Choroid plexus epithelial cell (primary cell): ENCODE results near the gene RECK.
"Not testable (repeated sequence)": the region's sequence is repeated elsewhere in the genome, so short reads cannot be mapped to it uniquely, and the experiment has no call there.

Experiments
- DNase-seq: peaks from one replicate; pipeline ENCODE4 v3.0.0-alpha.2; 2010; ENCODE audit warnings: low read depth
- H3K4me3 ChIP-seq: 2 replicates; pipeline ENCODE4 v1.5.1; 2011; ENCODE audit warnings: low read depth, mild to moderate bottlenecking, control low read depth, low read length, moderate library complexity
- CTCF ChIP-seq: conservative IDR thresholded peaks from 2 replicates; pipeline ENCODE4 v1.5.1; 2011; ENCODE audit warnings: low read depth, mild to moderate bottlenecking, control low read depth, inconsistent platforms, low read length, moderate library complexity

Gene RECK

DNA sequence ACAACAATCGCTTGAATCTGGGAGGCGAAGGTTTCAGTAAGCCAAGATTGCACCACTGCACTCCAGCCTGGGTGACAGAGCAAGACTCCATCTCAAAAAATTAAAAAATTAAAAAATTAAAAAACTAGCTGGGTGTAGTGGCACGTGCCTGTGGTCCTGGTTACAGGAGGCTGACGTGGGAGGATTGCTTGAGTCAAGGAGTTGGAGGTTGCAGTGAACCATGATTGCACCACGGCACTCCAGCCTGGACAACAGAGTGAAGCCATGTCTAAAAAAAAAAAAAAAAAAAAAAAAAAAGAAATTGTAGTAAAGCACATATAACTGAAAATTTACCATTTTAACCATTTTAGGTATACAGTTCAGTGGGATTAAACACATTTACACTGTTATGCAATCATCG is 119.4 kb downstream of the RECK start:
- no peak for TF ChIP-seq CTCF
- DNase-seq: no peak
- no peak overlapping the region for H3K4me3 ChIP-seq

DNA sequence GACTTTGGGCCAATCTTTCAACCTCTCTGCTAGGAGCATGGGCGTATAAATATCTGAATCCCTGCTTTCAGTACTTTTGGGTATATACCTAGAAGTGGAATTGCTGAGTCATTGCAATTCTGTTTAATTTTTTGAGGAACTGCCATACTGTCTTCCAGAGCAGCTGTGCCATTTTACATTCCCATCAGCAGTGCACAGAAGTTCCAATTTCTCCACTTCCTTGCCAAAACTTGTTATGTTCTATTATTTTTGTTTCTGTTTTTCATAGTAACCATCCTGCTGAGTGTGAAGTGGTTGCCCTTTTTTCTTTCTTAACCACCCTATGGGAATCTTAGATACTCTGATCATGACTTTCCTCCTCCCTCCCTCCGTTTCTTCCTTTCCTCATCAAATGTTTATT is 121.4 kb downstream of the RECK start:
- DNase-seq: peak; percentile 47
- H3K4me3 ChIP-seq: no peak overlapping the region
- TF ChIP-seq CTCF: no peak

- peak; percentile 15 for DNase-seq
- no peak for TF ChIP-seq CTCF
- no peak overlapping the region for H3K4me3 ChIP-seq
Observed at GRCh38 chr9:36158917-36159316, 122.2 kb downstream of the RECK start.

- H3K4me3 ChIP-seq, DNase-seq: not testable (repeated sequence)
Observed at GRCh38 chr9:36159509-36159908, 122.8 kb downstream of the RECK start.

DNA sequence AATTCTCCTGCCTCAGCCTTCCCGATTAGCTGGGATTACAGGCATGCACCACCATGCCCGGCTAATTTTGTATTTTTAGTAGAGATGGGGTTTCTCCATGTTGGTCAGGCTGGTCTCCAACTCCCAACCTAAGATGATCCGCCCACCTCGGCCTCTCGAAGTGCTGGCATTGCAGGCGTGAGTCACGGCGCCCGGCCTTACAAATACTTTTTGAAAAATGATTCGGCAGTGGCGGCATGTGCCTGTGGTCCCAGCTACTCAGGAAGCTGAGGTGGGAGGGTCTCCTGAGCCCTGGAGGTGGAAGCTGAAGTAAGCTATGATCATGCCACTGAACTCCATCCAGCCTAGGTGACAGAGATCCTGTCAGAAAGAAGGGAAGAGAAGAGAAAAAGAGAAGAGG is 123.4 kb downstream of the RECK start:
- H3K4me3 ChIP-seq, DNase-seq: not testable (repeated sequence)

DNA sequence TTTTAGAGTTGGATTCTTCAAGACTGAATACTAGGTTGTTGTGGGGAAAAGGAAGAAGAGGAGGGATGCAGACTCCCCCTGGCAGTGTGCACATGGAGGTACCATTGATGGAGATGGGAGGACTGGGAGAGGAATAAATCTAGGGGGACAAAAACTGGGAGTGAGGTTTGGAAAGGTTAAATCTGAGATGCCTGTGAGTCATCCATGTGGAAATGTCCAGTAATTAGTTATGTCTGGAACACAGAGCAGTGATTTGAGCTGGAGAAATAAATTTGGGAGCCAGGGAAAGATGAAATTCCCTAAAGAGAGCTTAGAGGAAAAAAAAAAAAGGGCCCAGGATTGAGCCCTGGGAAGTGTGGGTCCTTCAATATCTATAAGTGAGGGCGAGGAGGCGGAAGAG is 124.5 kb downstream of the RECK start:
- no peak for DNase-seq
- TF ChIP-seq CTCF: no peak
- H3K4me3 ChIP-seq: no peak overlapping the region

DNA sequence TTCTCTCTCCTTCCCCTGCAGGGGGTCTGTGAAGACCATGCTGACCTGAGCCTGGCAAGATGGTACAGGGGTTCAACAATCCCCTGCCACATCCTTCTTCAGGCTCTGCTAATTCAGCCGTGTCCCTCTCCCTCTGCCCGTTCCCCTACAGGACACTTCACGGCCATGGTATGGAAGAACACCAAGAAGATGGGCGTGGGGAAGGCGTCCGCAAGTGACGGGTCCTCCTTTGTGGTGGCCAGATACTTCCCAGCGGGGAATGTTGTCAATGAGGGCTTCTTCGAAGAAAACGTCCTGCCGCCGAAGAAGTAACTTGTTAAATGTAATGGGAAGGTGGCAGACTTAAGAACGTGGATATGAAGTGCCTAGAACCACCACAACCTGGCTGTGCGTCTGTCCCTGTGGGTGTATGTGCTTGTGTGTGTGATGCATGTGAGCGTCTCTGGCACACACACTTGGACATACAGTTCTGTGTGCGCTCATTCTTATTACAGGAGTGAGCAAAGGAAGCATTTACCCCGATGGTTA is 125.6 kb downstream of the RECK start:
- no peak for DNase-seq
- no peak overlapping the region for H3K4me3 ChIP-seq
- no peak for TF ChIP-seq CTCF

GRCh38 chr9:36163049-36163785 is 126.5 kb downstream of the RECK start:
- DNase-seq: peak; percentile 86
- no peak overlapping the region for H3K4me3 ChIP-seq
- TF ChIP-seq CTCF: no peak
